Measurements from ENCODE around the gene TBX5.

- no peak for TF ChIP-seq FOXP2 (optimal IDR thresholded peaks at IDR 0.05; ENCODE audit: control extremely low read depth, extremely low read length, insufficient read depth)
- no peak for TF ChIP-seq EZH2 (IDR thresholded peaks at IDR 0.05)
Measured at GRCh38 chr12:114344831-114345230, 61.1 kb downstream of the TBX5 start.
